Tibial artery (tissue), 4 donors: Measurements from ENCODE around the gene DDHD1.
A peak's percentile ranks its signal among the peaks of the same experiment; 100 is the strongest.
"Not testable (repeated sequence)": the region's sequence is repeated elsewhere in the genome, so short reads cannot be mapped to it uniquely, and the experiment has no call there.

Experiments used
- DNase-seq, 2 donors: peaks; one replicate each; pipeline ENCODE4 v3.0.0-alpha.2; 2019
- H3K27ac ChIP-seq, 2 donors: fragments of 200-600 bp; sonication (generic) in 1 of 2; 1 replicate in 1 of 2; 2 replicates in 1 of 2; pipeline ENCODE4 v1.5.1; 2018 to 2019; ENCODE audit warnings: mild to moderate bottlenecking in 1 of 2
- H3K27me3 ChIP-seq, 2 donors: fragments of 200-600 bp; sonication (generic) in 1 of 2; one replicate each; pipeline versions ENCODE4 v1.5.1 to v1.6.0; 2016 to 2019
- H3K36me3 ChIP-seq, 3 donors: fragments of 200-600 bp; sonication (generic) in 2 of 3; one replicate each; pipeline ENCODE4 v1.5.1; 2016 to 2019; ENCODE audit warnings: mild to moderate bottlenecking in 2 of 3
- H3K4me1 ChIP-seq, 4 donors: fragments of 200-600 bp; sonication (generic) in 2 of 4; 1 replicate in 3 of 4; 2 replicates in 1 of 4; pipeline ENCODE4 v1.5.1; 2016 to 2019
- H3K4me3 ChIP-seq, 2 donors: fragments of 200-600 bp; sonication (generic) in 1 of 2; 1 replicate in 1 of 2; 2 replicates in 1 of 2; pipeline ENCODE4 v1.5.1; 2018 to 2019; ENCODE audit warnings: mild to moderate bottlenecking in 2 of 2
- H3K9me3 ChIP-seq, 3 donors: fragments of 200-600 bp; sonication (generic) in 1 of 3; one replicate each; pipeline ENCODE4 v1.5.1; 2016 to 2019
- intact Hi-C: fragments of 100-400 bp; cut with DNase I; formaldehyde crosslinking; loops from one replicate; pipeline ENCODE4 v1.15.0; 2023; ENCODE audit warnings: low total_unique reads
- TF ChIP-seq, protein P1 (sequence below), 2 experiments: fragments of 200-600 bp in 1 of 2; fragments of 450-650 bp in 1 of 2; IDR thresholded peaks; one replicate each; pipeline ENCODE4 v1.5.1; 2017 to 2019; ENCODE audit warnings: antibody characterized with exemption in 2 of 2, mild to moderate bottlenecking in 1 of 2, moderate library complexity in 1 of 2

The DDHD1 gene

DNA sequence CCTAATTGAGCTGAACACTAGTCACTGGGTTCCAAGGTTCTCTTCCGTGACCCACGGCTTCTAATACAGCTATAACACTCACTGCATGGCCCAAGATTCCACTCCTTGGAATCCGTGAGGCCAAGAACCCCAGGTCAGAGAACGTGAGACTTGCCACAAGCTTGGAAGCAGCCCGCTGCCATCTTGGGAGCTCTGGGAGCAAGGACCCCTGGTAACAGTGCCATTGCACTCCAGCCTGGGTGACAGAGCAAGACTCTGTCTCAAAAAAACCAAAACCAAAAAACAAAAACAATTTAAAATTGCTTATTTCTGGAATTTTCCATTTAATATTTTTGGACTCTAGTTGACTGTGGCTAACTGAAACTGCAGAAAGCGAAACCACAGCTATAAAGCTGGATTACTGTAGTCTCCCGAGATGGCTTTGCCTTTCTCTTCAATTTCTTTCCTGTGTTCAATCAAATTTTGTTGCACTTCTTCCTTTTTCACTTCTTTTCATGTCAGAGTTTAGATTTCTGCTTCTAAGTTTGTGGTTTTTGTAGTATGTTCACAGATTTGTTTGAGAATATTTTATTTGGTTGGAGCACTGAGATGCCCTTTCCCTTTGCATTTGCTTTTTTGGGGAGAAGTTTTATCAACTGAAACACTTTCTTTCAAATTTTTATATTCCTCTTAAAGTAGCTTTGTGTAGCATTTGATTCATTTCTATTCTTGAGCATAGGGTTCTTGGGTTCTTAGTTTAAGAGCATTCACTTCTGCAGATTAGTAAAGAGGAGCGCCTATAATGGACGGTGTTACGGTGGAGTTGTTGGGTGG is 44.6 kb downstream of the DDHD1 start:
- no peak for DNase-seq
- H3K27me3 ChIP-seq, result no peaks in the 10 kb centered on the region
- H3K36me3 ChIP-seq, result no peaks in the 10 kb centered on the region
- peaks cover 0 to 14% (median 0%) of the 10 kb centered on the region in 3 donors for H3K9me3 ChIP-seq
- peak overlapping the region; percentile 30 to 45 for H3K4me3 ChIP-seq
- TF ChIP-seq, protein P1, sequence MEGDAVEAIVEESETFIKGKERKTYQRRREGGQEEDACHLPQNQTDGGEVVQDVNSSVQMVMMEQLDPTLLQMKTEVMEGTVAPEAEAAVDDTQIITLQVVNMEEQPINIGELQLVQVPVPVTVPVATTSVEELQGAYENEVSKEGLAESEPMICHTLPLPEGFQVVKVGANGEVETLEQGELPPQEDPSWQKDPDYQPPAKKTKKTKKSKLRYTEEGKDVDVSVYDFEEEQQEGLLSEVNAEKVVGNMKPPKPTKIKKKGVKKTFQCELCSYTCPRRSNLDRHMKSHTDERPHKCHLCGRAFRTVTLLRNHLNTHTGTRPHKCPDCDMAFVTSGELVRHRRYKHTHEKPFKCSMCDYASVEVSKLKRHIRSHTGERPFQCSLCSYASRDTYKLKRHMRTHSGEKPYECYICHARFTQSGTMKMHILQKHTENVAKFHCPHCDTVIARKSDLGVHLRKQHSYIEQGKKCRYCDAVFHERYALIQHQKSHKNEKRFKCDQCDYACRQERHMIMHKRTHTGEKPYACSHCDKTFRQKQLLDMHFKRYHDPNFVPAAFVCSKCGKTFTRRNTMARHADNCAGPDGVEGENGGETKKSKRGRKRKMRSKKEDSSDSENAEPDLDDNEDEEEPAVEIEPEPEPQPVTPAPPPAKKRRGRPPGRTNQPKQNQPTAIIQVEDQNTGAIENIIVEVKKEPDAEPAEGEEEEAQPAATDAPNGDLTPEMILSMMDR (IDR thresholded peaks at IDR 0.05), result no peak
- peaks cover 0 to 5% (median 0%) of the 10 kb centered on the region in 4 donors for H3K4me1 ChIP-seq
- H3K27ac ChIP-seq, result peak overlapping the region; percentile 38 to 53
- intact Hi-C loops, result no loop called here

GRCh38 chr14:53106768-53107167 is 46.4 kb downstream of the DDHD1 start:
- peaks cover 0 to 5% (median 0%) of the 10 kb centered on the region in 4 donors for H3K4me1 ChIP-seq
- intact Hi-C loops, result no loop called here
- TF ChIP-seq, protein P1 (IDR thresholded peaks at IDR 0.05), result no peak
- H3K9me3 ChIP-seq, result peaks cover 0 to 14% (median 0%) of the 10 kb centered on the region in 3 donors
- no peaks in the 10 kb centered on the region for H3K27me3 ChIP-seq
- H3K36me3 ChIP-seq, result no peaks in the 10 kb centered on the region
- H3K27ac ChIP-seq, result no peak overlapping the region
- DNase-seq, result no peak
- H3K4me3 ChIP-seq, result no peak overlapping the region

DNA sequence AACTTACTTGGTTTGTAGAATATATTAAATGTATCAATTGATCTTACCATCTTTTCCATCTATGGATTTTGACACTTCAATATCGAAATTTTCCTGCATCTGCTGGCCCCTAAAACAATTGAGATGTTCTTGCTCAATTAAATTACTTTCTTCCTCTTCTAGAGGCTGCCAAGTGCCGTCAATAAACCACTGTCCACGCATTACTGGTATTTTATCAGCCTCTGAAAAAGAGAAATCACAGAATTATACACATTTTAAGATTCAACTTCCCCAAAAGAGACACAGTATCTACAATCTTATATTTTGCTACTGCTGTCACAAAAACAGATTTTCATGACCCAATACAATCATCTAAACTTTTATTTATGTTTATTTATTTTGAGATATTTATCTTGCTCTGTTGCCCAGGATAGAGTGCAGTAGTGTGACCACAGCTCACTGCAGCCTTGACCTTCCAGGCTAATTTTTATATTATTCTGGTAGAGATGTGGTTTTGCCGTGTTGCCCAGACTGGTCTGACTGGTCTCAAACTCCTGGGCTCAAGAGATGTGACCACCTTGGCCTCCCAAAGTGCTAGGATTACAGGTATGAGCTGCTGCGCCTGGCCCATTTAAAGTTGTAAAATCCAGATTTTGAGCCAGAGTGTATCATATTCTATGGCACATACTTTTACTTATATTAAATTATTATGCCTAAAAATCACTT is 49.3 kb downstream of the DDHD1 start:
- Histone ChIP-seq H3K4me3 (no peak overlapping the region), H3K4me1 (no peaks in the 10 kb centered on the region), H3K27ac (no peak overlapping the region), H3K36me3 (no peaks in the 10 kb centered on the region), H3K9me3 (peaks cover 0 to 14% (median 0%) of the 10 kb centered on the region in 3 donors), H3K27me3 (no peaks in the 10 kb centered on the region)
- intact Hi-C loops, result no loop called here
- no peak for DNase-seq
- TF ChIP-seq, protein P1 (IDR thresholded peaks at IDR 0.05), result no peak

DNA sequence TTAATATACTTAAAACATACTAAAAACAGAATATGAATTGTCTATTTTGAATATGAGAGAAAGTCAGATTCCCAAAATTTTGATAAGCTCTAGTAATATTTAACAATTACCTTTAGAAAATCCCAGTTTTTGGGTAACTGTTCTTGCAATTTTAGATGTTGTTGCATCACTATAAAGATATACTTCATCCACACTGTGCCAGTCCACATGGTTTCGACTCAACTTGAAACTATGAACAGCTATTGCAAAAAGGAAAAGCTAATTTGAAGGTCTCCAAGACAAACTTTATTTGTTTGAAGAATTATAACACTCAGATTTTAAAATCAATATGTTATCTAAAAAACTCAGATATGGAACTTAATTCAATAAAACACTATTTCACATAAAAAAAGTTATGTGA is 59.9 kb downstream of the DDHD1 start:
- TF ChIP-seq, protein P1 (IDR thresholded peaks at IDR 0.05), result no peak
- DNase-seq, result no peak
- Histone ChIP-seq H3K36me3 (peaks cover 0 to 12% (median 6%) of the 10 kb centered on the region in 3 donors), H3K27me3 (no peaks in the 10 kb centered on the region), H3K4me3 (no peak overlapping the region), H3K4me1 (no peaks in the 10 kb centered on the region), H3K27ac (no peak overlapping the region), H3K9me3 (no peaks in the 10 kb centered on the region)
- intact Hi-C loops, result no loop called here

- Histone ChIP-seq H3K27ac (no peak overlapping the region), H3K4me3 (no peak overlapping the region), H3K27me3 (no peaks in the 10 kb centered on the region), H3K9me3 (no peaks in the 10 kb centered on the region), H3K4me1 (no peaks in the 10 kb centered on the region), H3K36me3 (peaks cover 0 to 12% (median 6%) of the 10 kb centered on the region in 3 donors)
- TF ChIP-seq, protein P1 (IDR thresholded peaks at IDR 0.05), result no peak
- intact Hi-C loops, result no loop called here
- no peak for DNase-seq
Measured at GRCh38 chr14:53090853-53091252, 62.3 kb downstream of the DDHD1 start.

- H3K9me3 ChIP-seq, DNase-seq, intact Hi-C loops, H3K36me3 ChIP-seq, H3K4me1 ChIP-seq, H3K27ac ChIP-seq, H3K4me3 ChIP-seq, H3K27me3 ChIP-seq: not testable (repeated sequence)
Measured at GRCh38 chr14:53084954-53085353, 68.2 kb downstream of the DDHD1 start.
